Stimulated activated CD4-positive, alpha-beta T cell treated with anti-CD3 and anti-CD28 coated beads, TNF-alpha, amount 100 ng/mL, for 4 hours (primary cell): ENCODE measurements around the gene KCNJ4.
"Not testable (repeated sequence)": the region's sequence is repeated elsewhere in the genome, so short reads cannot be mapped to it uniquely, and the experiment has no call there.

Experiments used
- DNase-seq, 3 experiments: peaks; one replicate each; pipeline ENCODE4 v3.0.0-alpha.2; 2020; ENCODE audit warnings: low read depth in 3 of 3

KCNJ4 gene

DNA sequence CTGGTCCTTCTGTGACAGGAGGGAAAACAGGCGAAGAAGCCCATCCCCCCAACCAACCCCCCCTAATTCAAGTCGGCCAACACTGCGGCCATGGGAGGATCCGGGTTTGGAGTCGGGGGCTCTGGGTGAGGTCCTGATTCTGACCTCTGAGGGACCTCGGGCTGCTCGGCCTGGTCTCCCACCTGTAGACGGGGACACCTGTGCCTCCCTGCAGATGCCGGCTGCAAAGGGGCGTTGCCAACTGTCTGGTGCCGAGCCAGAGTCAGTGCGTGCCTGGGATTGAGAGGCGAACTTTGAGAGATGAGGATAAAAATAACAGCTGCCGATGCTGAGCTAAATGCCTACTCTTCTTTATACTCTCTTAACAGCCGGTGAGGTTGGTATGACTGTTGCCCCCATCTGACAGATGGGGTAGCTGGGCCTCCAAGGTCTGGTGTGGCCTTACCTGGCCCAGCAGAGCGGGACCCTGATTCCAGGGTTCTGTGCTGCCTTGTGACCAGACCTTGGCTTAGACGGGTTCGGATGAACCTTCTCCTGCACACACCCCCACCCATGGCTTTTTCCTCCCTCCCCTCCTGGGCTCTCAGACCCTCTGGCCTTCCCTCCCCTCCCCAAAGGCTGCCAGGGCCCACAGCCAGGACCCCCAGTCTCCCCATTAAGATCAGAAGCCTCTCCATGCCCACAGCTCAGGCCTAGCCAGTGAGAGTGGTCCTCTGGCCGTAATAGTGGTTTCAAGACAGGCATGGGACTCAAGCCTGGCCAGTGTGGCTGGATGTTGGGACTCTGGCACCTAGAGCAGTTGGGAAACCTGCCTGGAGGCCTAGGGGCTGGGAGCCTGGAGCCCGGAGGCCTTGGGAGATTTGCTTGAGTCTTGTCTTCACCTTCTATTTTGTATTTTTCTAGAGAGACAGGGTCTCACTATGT lies 41.7 kb downstream of the KCNJ4 start:
- DNase-seq = no peak

DNA sequence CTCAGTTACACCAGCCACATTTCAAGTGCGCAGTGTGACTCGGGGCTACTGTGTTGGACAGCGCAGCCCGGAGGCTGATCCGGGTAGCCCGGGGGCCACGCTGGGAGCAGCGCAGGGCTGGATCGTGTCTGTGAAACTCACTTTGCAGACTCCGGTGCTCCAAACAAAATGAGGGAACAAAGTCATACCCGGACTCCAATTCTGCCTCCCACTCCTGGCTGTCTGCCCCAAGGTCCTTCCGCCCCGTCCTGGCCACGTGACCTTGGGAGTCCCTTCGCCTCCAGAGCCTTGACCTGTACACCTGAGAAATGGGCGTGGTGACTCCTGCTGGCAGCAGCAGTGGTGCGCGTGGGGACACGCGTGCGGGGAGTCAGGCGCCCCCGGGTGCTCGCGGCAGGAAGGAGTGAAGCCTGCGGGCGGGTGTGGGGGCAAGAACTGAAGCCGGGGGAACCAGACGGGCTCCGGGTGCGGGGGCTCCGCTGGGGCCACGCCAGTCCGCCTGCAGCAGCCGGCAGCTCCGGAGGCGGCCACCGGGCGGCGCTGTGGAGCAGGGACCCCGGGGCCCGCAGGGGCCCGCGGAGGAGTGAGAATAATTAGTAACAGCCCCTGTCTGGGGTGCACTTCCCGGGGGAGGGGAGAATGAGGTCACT lies 42.4 kb downstream of the KCNJ4 start:
- peak in 1 of 3 experiments; percentile 10 for DNase-seq

DNA sequence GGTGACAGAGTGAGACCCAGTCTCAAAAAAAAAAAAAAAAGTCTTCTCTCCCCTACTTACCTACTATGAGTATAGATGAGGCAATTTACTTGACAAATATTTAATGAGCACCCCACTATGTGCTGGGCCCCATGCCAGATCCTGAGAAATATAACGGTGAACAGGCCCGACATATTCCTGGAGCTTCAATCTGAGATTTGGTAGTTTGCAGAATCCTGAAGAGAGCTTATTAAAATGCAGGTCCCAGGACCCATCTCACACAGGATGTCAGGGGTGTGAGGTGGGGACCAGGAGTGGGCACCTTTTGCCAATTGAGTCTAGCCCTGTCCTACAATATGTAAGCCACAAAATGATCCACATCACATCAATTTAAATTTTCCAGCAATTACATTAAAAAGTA lies 44.0 kb downstream of the KCNJ4 start:
- DNase-seq = no peak

GRCh38 chr22:38409916-38410315 lies 45.1 kb downstream of the KCNJ4 start:
- DNase-seq = not testable (repeated sequence)

GRCh38 chr22:38406617-38407016 lies 48.4 kb downstream of the KCNJ4 start:
- no peak for DNase-seq

DNA sequence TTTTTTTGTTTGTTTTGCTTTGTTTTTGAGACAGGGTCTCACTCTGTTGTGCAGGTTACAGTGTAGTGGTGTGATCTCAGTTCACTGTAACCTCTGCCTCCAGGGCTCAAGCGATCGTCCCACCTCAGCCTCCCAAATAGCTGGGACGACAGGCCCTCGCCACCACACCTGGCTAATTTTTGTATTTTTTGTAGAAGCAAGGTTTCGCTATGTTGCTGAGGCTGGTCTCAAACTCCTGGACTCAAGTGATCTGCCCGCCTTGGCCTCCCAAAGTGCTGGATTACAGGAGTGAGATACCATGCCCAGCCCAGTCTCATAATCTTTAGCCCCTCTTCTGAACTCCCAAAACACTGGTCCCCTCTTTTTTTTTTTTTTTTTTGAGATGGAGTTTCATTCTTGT lies 50.6 kb downstream of the KCNJ4 start:
- no peak for DNase-seq

DNA sequence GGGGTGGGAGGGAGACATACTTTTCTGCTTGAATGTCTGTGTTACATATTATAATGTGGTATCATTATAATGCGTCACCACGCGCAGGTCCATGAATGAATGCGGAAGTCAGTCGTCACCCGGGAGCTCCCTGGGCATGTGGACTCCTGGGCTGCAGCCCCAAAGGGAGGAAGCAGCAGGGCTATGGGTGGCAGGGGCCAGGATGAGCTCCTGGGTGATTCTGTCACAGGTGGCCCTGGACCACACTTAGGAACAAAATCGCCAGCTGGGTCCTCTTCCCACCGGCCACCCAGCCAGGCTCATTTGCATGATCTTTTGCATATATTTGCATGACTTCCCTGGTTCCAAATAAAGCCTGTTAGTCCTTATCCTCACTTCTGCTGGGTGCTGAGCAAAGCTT lies 51.2 kb downstream of the KCNJ4 start:
- DNase-seq = no peak

DNA sequence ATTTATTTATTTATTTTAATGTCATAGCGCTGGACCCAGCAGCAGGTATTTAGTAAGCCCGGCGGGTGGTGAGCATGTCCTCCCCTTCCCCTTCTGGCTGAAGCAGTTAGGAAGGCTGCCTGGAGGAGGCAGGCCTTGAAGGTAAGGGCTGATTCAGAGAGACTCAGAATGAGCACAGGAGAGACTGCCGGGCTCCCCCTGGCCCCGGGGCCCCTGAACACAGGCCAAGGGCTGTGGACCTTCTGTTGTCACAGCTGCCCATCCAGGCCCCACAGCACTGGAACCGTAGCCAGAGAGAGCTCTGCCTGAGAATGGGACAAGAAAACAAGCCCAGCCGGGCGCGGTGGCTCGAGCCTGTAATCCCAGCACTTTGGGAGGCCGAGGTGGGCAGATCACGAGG lies 52.8 kb downstream of the KCNJ4 start:
- no peak for DNase-seq

DNA sequence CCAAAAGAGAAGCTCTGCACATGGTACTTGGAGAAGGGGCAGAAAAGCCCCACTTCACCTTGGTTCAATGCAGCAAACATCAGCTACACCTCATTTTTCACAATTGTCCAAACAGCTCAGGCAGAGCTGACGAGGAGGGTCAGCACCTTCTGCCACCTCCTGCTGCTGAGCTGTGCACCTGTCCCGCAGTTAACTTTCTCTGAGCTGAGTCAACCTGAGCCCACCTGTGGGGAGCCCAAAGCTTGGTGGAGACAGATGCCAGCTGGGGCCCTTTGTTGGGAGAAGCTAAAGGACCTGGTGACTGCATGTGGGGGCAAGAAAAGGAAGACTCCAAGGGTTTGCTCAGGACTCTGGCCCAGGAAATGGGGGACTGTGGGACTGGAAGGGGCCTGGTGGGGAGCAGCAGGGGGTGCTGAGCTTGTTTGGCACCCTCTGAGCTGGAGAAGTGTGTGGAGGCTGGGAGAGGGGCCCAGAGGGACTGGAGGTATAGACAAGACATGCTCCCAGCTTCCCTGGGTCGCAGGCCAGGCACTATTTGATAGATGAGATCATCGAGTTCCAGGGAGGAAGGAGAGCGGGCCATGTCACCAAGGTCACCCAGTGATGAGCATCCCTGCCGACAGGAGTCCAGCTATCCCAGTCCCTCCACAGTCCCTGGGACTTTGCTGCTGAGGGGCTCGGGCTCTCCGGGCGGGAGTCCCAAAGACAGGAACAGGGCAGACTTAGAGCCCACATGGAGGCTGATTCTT lies 53.5 kb downstream of the KCNJ4 start:
- no peak for DNase-seq

DNA sequence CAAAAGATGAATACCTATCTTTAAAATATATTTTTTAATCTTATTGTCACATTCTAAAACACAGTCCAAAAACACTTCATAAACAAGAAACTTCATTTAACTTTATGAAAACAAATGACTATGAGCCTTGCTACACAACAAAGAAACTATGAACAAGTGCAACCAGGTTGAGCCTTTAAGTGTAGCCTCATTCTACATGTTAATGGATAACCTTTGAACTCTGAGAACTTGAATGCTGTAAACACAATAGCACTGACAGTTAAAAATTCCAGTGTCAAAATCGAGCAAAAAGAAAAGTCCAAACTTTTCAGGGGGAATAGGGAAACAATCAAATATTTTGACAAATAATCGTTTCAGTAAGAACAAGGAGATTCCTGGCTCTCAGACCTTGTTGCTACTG lies 54.7 kb downstream of the KCNJ4 start:
- DNase-seq = not testable (repeated sequence)

- peak; percentile 73 to 80 (median 74) for DNase-seq
These were observed 56.2 kb downstream of the KCNJ4 start for GRCh38 chr22:38398609-38399461.

GRCh38 chr22:38398181-38398608 lies 56.8 kb downstream of the KCNJ4 start:
- DNase-seq = peak in 2 of 3 experiments; percentile 21

GRCh38 chr22:38397189-38398085 lies 57.6 kb downstream of the KCNJ4 start:
- DNase-seq = no peak

DNA sequence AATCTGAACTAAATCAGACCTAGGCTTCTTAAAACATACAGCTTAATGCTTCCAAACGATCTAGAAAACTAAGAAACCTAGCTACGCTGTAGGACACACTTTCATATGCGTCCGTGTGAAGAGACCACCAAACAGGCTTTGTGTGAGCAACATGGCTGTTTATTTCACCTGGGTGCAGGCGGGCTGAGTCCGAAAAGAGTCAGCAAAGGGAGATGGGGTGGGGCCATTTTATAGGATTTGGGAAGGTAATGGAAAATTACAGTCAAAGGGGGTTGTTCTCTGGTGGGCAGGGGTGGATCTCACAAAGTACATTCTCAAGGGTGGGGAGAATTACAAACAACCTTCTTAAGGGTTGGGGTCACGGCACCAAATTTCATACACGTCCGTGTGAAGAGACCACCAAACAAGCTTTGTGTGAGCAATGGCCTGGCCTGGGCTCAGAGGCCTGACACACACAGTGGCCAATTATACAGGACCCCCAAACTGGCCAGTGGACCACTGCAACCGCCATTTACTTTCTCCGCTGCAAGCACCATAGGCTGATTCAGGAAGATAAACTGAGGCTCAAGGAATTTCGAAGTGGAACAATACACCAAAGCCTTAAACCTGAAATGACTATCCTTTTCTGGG lies 58.4 kb downstream of the KCNJ4 start:
- not testable (repeated sequence) for DNase-seq

DNA sequence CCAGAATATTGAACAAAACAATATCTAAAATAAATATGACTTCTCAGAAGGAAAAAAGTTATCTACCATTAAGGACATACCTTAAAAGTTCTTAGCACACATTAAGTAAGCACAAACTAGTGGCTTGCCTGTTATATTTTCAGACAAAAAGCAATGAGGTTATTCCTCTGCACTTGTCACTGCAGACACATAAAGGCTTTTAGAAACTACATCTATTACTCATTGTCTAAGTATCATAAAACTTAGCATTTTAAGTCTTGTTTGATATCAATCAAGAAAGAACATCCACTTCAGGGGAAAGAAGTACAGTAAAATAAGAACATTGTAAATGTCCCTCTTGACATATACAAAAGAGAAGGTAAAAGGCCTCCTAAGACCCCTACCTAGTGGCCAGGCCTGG lies 59.1 kb downstream of the KCNJ4 start:
- not testable (repeated sequence) for DNase-seq

- not testable (repeated sequence) for DNase-seq
These were observed 59.9 kb downstream of the KCNJ4 start for GRCh38 chr22:38394929-38395624.

DNA sequence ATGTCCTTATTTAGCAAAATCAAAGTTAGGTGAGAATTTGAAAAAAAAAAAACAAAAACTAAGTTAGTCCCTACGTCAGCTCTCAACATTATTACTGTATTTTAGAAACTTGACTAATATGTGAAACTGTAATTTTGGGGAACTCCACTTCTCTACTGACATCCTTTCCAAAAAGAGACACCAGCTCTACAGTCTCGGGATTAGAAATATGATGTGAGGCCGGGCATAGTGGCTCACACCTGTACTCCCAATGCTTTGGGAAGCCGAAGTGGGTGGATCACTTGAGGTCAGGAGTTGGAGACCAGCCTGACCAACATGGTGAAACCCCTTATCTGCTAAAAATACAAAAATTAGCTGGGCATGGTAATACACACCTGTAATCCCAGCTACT lies 65.6 kb downstream of the KCNJ4 start:
- DNase-seq = not testable (repeated sequence)

- not testable (repeated sequence) for DNase-seq
These were observed 66.2 kb downstream of the KCNJ4 start for GRCh38 chr22:38388506-38389427.
